Activated CD8-positive, alpha-beta memory T cell treated with anti-CD3 and anti-CD28 coated beads, Interleukin-2, amount 10 ng/mL, durations not matched to agents 7 days and 5 days (primary cell): ENCODE measurements around the gene DIS3L2. TPM values are rescaled to one million over a fixed set of nuclear protein-coding genes. Genes with fewer than 3 reads are reported as not detected.

Experiments
- ATAC-seq: fragments of 150-1000 bp; cut with Tn5 transposase; one replicate; pipeline ENCODE4 v1.10.0; 2021; ENCODE audit warnings: moderate library complexity
- CTCF ChIA-PET: fragments of 350-600 bp; sonication (Branson Sonifier 250); formaldehyde crosslinking; loops from one replicate; lab custom pipeline; 2021; ENCODE audit warnings: antibody characterized with exemption; lab: Charles Lee
- DNase-seq: peaks from one replicate; pipeline ENCODE4 v3.0.0-alpha.2; 2020
- H3K27ac Mint-ChIP-seq: one replicate; pipeline ENCODE4 v1.8.0; 2021; ENCODE audit warnings: mild to moderate bottlenecking, mixed read lengths
- H3K27me3 Mint-ChIP-seq: one replicate; pipeline ENCODE4 v1.8.0; 2021; ENCODE audit warnings: mixed read lengths
- H3K36me3 Mint-ChIP-seq: one replicate; pipeline ENCODE4 v1.8.0; 2021; ENCODE audit warnings: mild to moderate bottlenecking, mixed read lengths
- H3K4me1 Mint-ChIP-seq: one replicate; pipeline ENCODE4 v1.8.0; 2021; ENCODE audit warnings: mixed read lengths
- H3K4me3 Mint-ChIP-seq: one replicate; pipeline ENCODE4 v1.8.0; 2021; ENCODE audit warnings: mild to moderate bottlenecking, moderate library complexity, mixed read lengths
- H3K9me3 Mint-ChIP-seq: one replicate; pipeline ENCODE4 v1.8.0; 2022; ENCODE audit warnings: low read depth, mixed read lengths
- total RNA-seq, 2 experiments: library from RNA; stranded (reverse); gene quantifications; one replicate each; pipeline ENCODE4 v1.2.3, GENCODE V29; 2021

Gene DIS3L2
- total RNA-seq, 2 experiments from 2014 or later, result 25.4 to 39.4 TPM

DNA sequence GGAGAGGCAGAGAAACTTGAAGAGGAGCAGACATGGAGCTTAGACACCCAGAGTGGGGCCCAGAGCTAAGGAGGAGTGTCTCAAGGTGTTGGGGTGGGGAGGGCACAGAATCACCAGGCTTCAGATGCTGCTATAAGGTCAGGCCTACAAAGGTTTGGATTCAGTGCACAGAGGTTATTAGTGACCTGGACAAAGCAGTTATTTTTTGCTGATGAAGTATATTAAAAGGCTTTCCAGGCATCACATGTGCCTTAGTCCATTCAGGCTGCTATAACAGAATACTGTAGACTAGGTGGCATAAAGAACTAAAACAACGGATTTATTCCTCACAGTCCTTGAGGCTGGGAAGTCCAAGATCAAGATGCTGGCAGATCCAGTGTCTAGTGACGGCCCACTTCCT, 271.4 kb downstream of the DIS3L2 start:
- CTCF ChIA-PET, result interaction anchor here (1.9 kb wide), 1 partner anchor 18 kb away, joined by 5 read pairs; no protein-coding TSS in a partner anchor
- Mint-ChIP-seq H3K9me3 (no peaks in the 10 kb centered on the region), H3K27ac (no peak overlapping the region), H3K27me3 (no peaks in the 10 kb centered on the region), H3K36me3 (no peaks in the 10 kb centered on the region), H3K4me1 (peaks cover 18% of the 10 kb centered on the region), H3K4me3 (no peak overlapping the region)
- DNase-seq (no peak), ATAC-seq (no peak)

DNA sequence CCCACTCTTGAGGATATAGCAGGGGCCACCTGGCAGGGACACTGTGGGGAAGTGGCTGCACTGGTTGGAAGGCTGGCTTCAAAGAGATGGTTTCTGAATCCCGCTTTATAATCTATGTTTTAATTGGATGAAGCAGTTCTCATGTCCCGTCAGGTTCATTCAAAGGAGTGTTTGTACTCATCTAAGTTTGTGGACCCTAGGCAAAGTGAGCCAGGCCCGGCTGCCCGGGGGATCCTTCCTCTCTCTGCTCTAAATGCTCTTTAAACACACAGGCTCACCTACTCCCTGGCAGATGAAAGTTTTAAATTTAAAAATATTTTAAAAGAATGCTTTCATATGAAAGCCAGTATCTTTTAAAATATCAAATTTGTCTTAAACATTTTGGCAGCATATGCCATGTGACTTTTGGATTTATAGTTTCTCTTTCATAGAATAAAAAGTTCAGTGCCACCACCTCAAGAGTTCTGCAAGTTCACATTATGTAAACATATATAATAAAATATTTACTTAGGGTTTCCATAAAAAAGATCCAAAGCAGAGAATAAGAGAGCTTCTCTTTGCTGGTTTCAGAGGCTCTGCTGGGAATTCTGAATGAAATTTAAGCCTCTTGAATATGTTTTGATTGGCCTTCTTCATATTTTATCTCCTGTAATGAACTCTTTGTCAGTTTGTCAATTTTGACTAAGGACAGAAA, 273.6 kb downstream of the DIS3L2 start:
- no peaks in the 10 kb centered on the region for H3K9me3 Mint-ChIP-seq
- no peak overlapping the region for H3K4me3 Mint-ChIP-seq
- H3K27me3 Mint-ChIP-seq, result no peaks in the 10 kb centered on the region
- no peak for DNase-seq
- H3K27ac Mint-ChIP-seq, result no peak overlapping the region
- CTCF ChIA-PET, result interaction anchor here (1.5 kb wide), 1 partner anchor 11 kb away, joined by 6 read pairs; no protein-coding TSS in a partner anchor
- peaks cover 2% of the 10 kb centered on the region for H3K36me3 Mint-ChIP-seq
- H3K4me1 Mint-ChIP-seq, result peaks cover 22% of the 10 kb centered on the region
- ATAC-seq, result no peak

DNA sequence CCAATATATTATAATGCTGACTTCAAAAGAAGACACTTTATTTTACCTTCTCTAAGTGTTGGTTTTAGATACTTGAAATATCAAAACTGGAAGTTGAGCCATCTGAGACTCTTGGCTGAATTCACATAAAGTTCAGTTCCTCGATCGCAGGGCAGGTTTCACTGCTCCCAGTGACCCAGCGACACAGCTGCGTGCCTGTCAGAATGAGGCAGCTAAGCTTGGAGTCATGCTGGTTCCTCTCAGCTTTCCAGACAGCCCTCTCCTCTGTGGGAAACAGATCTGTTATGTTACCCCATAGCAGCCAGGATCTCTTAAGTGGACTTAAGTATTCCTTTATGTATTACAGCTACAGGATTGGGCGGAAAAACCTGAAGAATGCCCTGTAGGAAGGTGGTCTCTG, 274.2 kb downstream of the DIS3L2 start:
- ATAC-seq (no peak), DNase-seq (no peak)
- no peak overlapping the region for H3K27ac Mint-ChIP-seq
- no peak overlapping the region for H3K4me3 Mint-ChIP-seq
- H3K36me3 Mint-ChIP-seq, result peaks cover 2% of the 10 kb centered on the region
- peaks cover 23% of the 10 kb centered on the region for H3K4me1 Mint-ChIP-seq
- no peaks in the 10 kb centered on the region for H3K27me3 Mint-ChIP-seq
- CTCF ChIA-PET, result no interaction called here
- H3K9me3 Mint-ChIP-seq, result no peaks in the 10 kb centered on the region

DNA sequence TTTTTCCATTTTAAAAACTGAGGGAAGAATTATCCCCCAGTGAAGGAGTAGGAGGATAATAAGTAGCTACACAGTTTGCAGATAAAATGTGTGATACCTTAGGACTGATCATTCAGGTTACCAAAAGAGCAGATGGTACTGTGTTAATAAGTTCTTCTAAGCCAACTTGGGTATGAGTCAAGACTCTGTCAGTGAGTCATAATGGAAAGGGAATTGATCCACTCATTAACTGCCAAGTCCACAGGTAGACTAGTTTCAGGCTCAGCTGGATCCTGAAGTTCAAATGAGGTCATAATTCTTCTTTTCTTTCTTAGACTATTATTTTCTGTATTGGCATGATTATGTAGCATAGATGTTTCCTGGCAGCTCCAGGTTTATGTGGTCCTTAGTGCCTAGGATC, 274.7 kb downstream of the DIS3L2 start:
- no peak for ATAC-seq
- Mint-ChIP-seq H3K4me1 (peaks cover 23% of the 10 kb centered on the region), H3K9me3 (no peaks in the 10 kb centered on the region), H3K36me3 (peaks cover 2% of the 10 kb centered on the region), H3K27me3 (no peaks in the 10 kb centered on the region), H3K27ac (no peak overlapping the region), H3K4me3 (no peak overlapping the region)
- no peak for DNase-seq
- CTCF ChIA-PET, result interaction anchor here (1.7 kb wide), 1 partner anchor 311 kb away, joined by 3 read pairs; no protein-coding TSS in a partner anchor

DNA sequence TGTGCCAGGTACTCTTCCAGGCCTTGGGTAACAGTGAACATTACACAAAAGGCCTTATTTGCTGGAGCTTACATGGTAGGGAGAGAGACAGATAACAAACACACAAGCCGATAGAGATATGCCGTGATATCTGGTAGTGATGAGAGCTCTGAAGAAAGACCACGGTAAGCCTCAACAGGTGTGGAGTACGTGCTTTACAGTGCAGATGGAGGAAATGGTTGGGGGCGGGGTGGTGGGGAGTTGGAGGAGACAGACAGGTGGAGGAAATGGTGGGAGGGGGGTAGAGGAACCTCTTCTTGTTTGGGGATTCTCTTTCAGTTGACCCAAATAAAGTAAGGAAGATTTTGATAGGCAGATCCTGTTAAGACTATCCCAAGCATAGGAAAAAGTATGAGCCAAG, 276.0 kb downstream of the DIS3L2 start:
- Mint-ChIP-seq H3K4me3 (no peak overlapping the region), H3K4me1 (peaks cover 13% of the 10 kb centered on the region), H3K27ac (no peak overlapping the region), H3K9me3 (no peaks in the 10 kb centered on the region), H3K27me3 (no peaks in the 10 kb centered on the region), H3K36me3 (peaks cover 2% of the 10 kb centered on the region)
- ATAC-seq (no peak), DNase-seq (no peak)
- CTCF ChIA-PET, result interaction anchor here (0.8 to 1.7 kb wide), 2 partner anchors 312 to 386 kb away, joined by 3 read pairs; no protein-coding TSS in a partner anchor

DNA sequence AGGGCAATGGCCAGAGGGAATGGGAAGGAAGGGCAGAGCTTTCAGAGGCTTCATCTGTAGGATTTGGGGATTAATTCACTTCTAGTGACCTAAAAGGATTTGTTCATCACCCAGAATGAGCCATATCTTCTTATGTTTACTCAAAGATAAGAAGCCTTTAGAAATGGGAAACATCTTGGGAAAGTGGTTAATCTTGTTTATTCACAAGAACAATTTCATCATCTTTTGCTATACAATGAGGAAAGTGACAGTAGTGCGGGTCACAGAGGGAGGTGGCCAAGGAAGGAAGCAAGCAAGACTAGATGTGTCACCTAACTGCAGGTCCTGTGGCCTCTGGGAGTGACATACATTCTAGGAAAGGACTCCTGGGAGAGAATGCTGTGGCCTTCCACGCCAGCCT, 276.6 kb downstream of the DIS3L2 start:
- Mint-ChIP-seq H3K9me3 (no peaks in the 10 kb centered on the region), H3K4me1 (peaks cover 11% of the 10 kb centered on the region), H3K36me3 (peaks cover 2% of the 10 kb centered on the region), H3K27me3 (no peaks in the 10 kb centered on the region), H3K27ac (no peak overlapping the region), H3K4me3 (no peak overlapping the region)
- ATAC-seq (no peak), DNase-seq (no peak)
- CTCF ChIA-PET, result interaction anchor here (0.9 kb wide), 1 partner anchor 10 kb away, joined by 3 read pairs; no protein-coding TSS in a partner anchor

DNA sequence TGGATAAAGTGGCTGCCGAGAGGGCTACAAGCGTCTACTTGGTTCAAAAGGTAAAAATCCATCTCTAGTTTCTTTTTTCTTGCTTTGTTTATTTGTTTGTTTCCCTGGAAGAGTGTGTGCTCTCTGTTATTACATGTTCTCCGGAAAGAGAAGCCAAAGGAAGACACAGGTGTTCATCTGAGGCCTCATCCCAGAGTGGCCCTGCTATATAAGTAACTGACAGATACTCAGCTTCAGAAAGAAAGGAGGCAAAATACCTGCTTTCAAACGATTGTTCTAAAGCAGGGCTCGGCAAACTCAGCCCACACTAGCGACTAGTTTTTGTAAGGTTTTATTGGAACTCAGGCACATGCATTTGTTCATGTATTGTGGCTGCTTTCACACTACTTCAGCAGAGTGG, 277.1 kb downstream of the DIS3L2 start:
- no peaks in the 10 kb centered on the region for H3K27me3 Mint-ChIP-seq
- H3K4me1 Mint-ChIP-seq, result peaks cover 11% of the 10 kb centered on the region
- H3K27ac Mint-ChIP-seq, result no peak overlapping the region
- no peak overlapping the region for H3K4me3 Mint-ChIP-seq
- CTCF ChIA-PET, result interaction anchor here (0.9 to 1.9 kb wide), 2 partner anchors 8 to 10 kb away, joined by 3 to 6 read pairs; no protein-coding TSS in a partner anchor
- H3K9me3 Mint-ChIP-seq, result no peaks in the 10 kb centered on the region
- peaks cover 2% of the 10 kb centered on the region for H3K36me3 Mint-ChIP-seq
- DNase-seq (no peak), ATAC-seq (no peak)

DNA sequence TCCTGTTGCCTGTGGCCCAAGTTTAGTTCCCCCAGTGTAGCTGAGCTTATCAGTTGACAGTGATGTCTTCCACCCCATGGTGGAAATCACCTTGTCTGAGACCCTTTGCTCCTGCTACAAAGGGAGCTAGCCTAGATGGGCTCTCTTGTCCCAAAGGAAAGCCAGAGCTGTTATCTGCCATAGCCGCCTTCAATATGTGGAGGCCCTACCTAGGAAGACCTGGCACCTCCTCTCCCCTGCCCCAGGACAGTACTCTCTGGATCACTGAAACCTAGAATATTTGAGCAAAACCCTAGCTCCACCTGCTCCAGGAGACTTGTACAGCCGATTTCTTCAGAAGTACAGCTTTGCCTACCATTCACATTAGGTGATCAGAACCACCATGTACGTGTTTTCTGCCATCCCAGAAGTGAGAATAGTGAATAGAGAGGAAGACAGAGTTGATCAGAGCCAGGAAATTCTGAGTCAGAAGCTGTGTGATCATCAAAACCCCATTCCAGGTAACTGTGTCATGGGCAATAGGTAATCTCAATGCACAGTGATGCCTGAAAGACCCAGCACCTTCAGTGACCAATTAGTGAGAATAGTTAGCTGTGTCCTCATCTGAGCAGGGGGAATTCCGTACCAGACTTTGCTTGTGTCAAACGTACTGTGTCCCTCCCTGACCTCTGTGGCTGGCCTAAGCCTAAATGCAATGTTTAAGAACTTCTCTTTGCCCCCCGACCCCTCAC, 278.6 kb downstream of the DIS3L2 start:
- peak overlapping the region; percentile 6 for H3K27ac Mint-ChIP-seq
- DNase-seq, result no peak
- no peaks in the 10 kb centered on the region for H3K9me3 Mint-ChIP-seq
- H3K4me1 Mint-ChIP-seq, result peaks cover 11% of the 10 kb centered on the region
- peaks cover 2% of the 10 kb centered on the region for H3K36me3 Mint-ChIP-seq
- CTCF ChIA-PET, result interaction anchor here (1.1 to 1.9 kb wide), 3 partner anchors 9 to 75 kb away, joined by 3 to 6 read pairs (median 4); no protein-coding TSS in a partner anchor
- ATAC-seq, result no peak
- no peak overlapping the region for H3K4me3 Mint-ChIP-seq
- H3K27me3 Mint-ChIP-seq, result no peaks in the 10 kb centered on the region

DNA sequence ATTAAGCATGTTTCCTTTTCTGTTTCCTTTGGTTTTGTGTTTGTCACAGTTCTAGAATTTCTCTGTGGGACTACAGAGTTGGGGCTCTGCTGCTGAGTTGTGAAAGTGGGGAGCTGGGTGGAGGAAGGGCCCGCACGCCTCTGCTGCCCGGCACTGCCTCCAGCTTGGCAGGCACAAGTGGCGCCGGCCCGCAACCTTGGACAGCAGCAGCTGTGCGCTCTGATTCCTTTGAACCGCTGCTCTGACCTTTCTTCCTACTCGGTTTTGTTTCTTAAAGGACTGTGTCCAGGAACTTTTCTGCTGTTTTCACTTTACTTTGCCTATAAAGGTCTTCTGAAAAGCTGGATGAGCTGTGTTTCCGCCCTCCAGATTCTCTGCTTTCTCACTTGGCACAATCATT, 279.4 kb downstream of the DIS3L2 start:
- Mint-ChIP-seq H3K4me3 (no peak overlapping the region), H3K4me1 (peaks cover 11% of the 10 kb centered on the region), H3K36me3 (peaks cover 2% of the 10 kb centered on the region), H3K27me3 (no peaks in the 10 kb centered on the region), H3K27ac (no peak overlapping the region), H3K9me3 (no peaks in the 10 kb centered on the region)
- ATAC-seq (no peak), DNase-seq (no peak)
- CTCF ChIA-PET, result interaction anchor here (0.8 to 1.9 kb wide), 3 partner anchors 11 to 85 kb away, joined by 3 to 4 read pairs (median 4); no protein-coding TSS in a partner anchor

DNA sequence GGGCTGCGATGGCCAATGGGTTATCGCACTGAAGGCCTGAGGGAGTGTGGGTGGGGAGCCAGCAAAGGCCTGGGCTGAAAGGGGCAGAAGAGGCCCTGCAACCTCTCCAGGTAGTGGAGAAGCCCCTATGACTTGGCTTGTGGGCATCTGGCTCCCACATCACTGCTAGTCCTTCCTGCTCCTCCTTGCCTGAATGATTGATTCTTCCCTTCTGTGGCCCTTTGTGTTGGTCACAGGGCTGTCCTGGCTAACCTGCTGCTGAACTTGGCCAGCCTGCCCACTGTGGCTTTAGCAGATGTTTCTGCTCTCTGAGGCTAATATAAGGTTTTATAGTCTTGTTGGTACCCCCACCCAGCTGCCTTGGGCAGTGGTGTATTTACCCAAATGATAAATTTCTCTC, 280.8 kb downstream of the DIS3L2 start:
- H3K4me1 Mint-ChIP-seq, result peaks cover 10% of the 10 kb centered on the region
- H3K27ac Mint-ChIP-seq, result no peak overlapping the region
- no peaks in the 10 kb centered on the region for H3K27me3 Mint-ChIP-seq
- H3K9me3 Mint-ChIP-seq, result no peaks in the 10 kb centered on the region
- DNase-seq, result no peak
- no peak for ATAC-seq
- no peak overlapping the region for H3K4me3 Mint-ChIP-seq
- peaks cover 2% of the 10 kb centered on the region for H3K36me3 Mint-ChIP-seq
- CTCF ChIA-PET, result interaction anchor here (1.9 kb wide), 1 partner anchor 9 kb away, joined by 4 read pairs; no protein-coding TSS in a partner anchor

DNA sequence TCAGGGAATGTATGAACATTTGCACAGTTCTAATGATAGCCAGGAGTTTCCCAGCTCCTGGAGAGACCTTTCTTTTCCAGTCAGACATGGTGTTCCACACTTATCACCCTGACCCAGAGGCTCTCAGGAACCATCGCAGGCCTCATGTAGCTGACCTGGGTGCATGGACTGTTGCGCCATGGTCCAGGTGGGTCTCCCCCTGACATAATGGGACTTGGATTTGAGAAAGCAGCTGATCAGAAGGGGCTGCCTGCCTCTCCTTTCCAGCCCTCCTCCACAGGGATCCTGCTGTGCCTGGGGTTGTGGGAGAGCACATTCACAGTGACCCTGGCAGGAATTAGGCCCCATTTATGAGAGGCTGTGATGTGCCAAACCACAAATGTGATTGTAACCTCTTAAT, 283.6 kb downstream of the DIS3L2 start:
- ATAC-seq (no peak), DNase-seq (no peak)
- Mint-ChIP-seq H3K27me3 (no peaks in the 10 kb centered on the region), H3K4me3 (no peak overlapping the region), H3K9me3 (no peaks in the 10 kb centered on the region), H3K4me1 (peaks cover under 1% of the 10 kb centered on the region), H3K36me3 (no peaks in the 10 kb centered on the region), H3K27ac (no peak overlapping the region)
- CTCF ChIA-PET, result interaction anchor here (1.6 to 2.6 kb wide), 3 partner anchors 9 to 48 kb away, joined by 3 to 7 read pairs (median 6); no protein-coding TSS in a partner anchor

DNA sequence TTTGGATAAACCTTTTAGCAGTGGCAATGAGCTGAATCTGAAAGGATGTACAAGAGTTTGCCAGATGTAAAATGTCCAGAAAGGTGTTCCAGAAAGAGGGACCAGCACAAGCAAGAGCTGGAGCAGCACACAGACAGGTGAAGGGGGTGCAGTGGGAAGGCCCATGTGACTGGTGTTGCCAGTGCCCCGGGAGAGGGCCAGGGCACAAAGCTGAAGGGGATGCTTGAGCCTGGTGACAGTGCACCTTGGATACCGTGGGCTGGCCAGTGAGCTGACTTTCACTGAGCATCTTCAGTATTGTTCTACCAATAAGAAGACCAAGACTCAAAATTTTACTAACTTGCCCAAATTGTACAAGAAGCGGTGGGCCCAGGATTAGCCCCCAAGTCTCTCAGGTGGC, 284.7 kb downstream of the DIS3L2 start:
- H3K36me3 Mint-ChIP-seq, result no peaks in the 10 kb centered on the region
- no peaks in the 10 kb centered on the region for H3K27me3 Mint-ChIP-seq
- no peak for DNase-seq
- CTCF ChIA-PET, result interaction anchor here (0.9 to 2.6 kb wide), 3 partner anchors 12 to 80 kb away, joined by 3 to 7 read pairs (median 6); no protein-coding TSS in a partner anchor
- H3K9me3 Mint-ChIP-seq, result no peaks in the 10 kb centered on the region
- H3K27ac Mint-ChIP-seq, result no peak overlapping the region
- no peaks in the 10 kb centered on the region for H3K4me1 Mint-ChIP-seq
- no peak overlapping the region for H3K4me3 Mint-ChIP-seq
- ATAC-seq, result no peak

DNA sequence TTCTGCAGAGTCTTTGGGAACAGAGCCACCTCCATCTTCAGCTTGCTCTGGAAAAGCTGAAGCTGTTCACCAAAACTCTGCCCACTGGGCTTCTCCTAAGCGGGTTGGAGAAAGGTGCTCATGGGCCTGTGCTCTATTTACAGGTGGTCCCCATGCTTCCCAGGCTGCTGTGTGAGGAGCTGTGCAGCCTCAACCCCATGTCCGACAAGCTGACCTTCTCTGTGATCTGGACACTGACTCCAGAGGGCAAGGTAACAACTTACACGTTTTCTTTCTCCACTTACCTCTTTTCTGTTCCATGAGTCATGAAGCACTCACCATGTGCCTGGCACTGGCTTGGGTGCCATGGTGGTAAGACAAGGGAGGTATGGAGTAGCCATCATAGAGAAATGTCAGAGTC, 287.6 kb downstream of the DIS3L2 start:
- ATAC-seq, result no peak
- Mint-ChIP-seq H3K9me3 (no peaks in the 10 kb centered on the region), H3K4me1 (no peaks in the 10 kb centered on the region), H3K4me3 (no peak overlapping the region), H3K27ac (no peak overlapping the region), H3K27me3 (no peaks in the 10 kb centered on the region), H3K36me3 (no peaks in the 10 kb centered on the region)
- CTCF ChIA-PET, result interaction anchor here (1.5 kb wide), 1 partner anchor 44 kb away, joined by 4 read pairs; no protein-coding TSS in a partner anchor
- no peak for DNase-seq
